Measurements from ENCODE around the gene ABCG1.

- no peak for TF ChIP-seq FOXM1 (IDR thresholded peaks at IDR 0.05; ENCODE audit: borderline replicate concordance)
- TF ChIP-seq ZNF384 (IDR thresholded peaks at IDR 0.05): no peak
- TF ChIP-seq BHLHE40 (IDR thresholded peaks at IDR 0.05; ENCODE audit: borderline replicate concordance): no peak
- no peak for TF ChIP-seq CTBP1 (IDR thresholded peaks at IDR 0.05; ENCODE audit: borderline replicate concordance)
- no peak for TF ChIP-seq FOXK2 (IDR thresholded peaks at IDR 0.05)
- no peak for TF ChIP-seq FOXA1 (IDR thresholded peaks at IDR 0.05)
- no peak for TF ChIP-seq ARNT (IDR thresholded peaks at IDR 0.05)
- no peak for TF ChIP-seq ELF4 (IDR thresholded peaks at IDR 0.05)
- TF ChIP-seq L3MBTL2 (conservative IDR thresholded peaks at IDR 0.05): no peak
- no peak for TF ChIP-seq TARDBP (IDR thresholded peaks at IDR 0.05)
- TF ChIP-seq NFRKB (IDR thresholded peaks at IDR 0.05): no peak
- TF ChIP-seq PKNOX1 (IDR thresholded peaks at IDR 0.05): no peak
- no peak for TF ChIP-seq HDGF (IDR thresholded peaks at IDR 0.05; ENCODE audit: borderline replicate concordance)
Measured at GRCh38 chr21:42171091-42172053, 47.6 kb upstream of the ABCG1 start.

Data from HEK293T (cell line).